ENCODE measurements around the gene GIT1.

Gene GIT1

DNA sequence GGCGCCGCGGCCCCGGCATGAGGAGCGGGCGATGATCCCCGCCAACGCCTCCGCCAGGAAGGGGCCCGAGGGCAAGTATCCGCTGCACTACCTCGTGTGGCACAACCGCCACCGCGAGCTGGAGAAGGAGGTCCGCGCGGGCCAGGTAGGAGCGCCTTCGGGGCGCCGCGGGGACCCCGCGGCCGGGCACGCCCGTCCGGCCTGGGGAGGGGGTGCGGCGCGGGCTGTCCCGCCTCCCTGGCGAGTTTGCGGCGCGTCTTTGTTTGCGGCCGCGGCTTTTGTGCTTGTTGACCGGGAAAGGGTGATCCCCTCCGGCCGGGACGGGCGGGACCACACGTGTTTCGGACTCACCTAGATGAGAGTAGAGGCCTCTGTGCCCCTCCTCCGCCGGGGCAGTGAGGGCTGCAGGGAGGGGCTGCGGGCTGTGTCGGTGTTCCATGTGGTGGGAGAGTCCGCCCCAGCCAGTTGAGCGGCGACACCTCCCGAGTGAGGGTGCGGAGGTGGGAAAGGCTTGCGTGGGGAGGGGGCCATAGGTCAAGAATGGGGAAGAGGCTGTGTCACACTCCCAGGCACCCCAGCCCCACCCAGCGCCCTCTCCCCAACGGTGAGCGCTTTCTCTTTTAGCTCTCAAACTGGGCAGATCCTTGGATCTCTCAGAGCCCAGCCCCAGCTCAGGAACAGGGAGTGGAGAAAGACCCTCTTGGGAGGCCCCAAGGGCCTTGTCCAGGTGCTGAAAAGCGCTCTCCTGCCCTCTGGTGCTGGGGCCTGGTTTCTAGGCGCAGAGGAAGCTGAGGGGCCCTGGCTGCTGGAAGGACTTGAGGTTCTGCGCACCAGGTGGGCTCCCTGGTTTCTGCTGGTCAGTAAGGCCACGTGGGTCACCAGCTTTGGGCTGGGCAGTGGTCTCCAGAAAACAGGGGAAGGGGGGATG, 4.4 kb upstream of the GIT1 start:
- DNase-seq (ENCODE audit: extremely low read depth in 1 of 2, low read depth in 1 of 2): no peak

DNA sequence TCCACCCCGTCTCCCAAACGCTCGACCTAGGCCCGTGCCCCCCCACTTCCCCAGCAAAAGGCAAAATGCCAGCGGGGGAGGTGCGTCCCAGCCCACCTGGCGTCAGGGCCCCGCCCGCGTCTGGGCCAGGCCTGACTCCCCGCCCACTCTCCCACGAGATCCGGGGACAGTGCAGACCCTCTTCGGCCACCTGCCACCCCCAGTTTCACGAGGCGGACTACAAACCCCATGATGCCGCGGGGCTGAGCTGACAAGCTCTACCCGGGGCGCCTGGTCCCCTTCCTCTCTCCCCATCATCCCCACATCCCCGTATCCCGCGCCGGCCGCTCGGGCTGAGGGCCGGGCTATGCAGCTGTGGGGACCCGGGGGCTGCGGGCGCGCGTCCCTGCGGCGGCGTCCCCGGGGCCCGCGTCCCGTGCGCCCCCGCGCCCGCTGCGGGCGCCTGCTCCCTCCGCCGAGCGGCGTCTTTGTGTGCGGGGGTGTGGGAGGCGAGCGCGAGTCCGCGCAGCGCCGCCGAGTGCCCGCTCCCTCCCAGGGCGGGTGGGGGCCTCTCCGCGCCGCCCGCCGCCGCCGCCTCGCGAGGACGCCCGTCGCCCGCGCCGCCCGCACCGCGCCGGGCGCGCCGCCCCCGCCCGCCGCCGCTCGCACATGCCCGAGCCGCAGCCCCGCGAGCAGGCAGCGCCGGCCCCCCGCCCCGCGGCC, 3.6 kb upstream of the GIT1 start, which contains the start of gene ANKRD13B:
Gene ANKRD13B (plus strand): TSS at position 283 of the 702 bp plus-strand sequence. CDS start 490 bp downstream, outside the sequence.
- no peak for DNase-seq (ENCODE audit: extremely low read depth in 1 of 2, low read depth in 1 of 2)

DNA sequence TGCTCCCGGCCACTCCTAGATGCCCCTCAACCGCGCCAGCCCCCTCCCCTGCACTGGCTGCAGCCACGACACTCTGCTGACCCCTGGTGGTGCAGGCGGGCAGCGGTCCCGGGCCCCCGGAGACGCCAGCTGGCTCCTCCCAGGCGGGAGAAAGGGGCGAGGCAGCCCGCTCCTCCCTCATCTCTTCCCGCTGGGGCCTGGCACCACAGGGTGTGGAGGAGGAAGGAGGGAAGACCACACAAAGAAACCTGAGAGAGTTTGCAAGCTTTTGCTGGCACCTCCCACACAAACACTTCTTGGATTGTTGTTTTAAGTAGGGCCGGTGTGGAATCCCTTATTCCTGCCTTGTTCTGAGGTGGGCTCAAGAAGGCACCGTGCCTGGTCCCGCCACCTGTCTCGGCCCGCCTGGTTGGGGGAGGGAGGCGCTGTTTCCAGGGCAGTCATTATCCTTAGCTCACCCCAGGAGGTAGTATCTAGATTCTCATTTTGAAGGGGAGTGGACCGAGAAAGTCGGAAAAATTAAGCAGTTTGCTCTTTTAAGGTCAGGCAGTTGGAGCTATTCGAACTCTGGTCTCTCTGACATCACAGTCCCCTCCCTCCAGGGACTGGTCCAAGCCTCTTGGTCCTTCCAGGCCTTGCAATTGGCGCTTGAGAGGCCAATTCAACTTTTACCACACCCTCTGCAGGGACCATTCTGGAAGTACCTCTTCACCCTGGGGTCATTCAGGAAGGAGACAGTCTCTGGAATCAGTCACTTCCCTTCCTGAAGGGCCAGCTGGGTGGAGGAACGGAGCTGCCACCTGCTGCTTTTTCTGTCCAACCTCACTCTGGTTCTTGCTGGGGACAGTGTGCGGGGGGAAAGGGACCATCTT, 2.5 kb upstream of the GIT1 start:
- peak in 1 of 2 donors; percentile 75 for DNase-seq (ENCODE audit: extremely low read depth in 1 of 2, low read depth in 1 of 2)

DNA sequence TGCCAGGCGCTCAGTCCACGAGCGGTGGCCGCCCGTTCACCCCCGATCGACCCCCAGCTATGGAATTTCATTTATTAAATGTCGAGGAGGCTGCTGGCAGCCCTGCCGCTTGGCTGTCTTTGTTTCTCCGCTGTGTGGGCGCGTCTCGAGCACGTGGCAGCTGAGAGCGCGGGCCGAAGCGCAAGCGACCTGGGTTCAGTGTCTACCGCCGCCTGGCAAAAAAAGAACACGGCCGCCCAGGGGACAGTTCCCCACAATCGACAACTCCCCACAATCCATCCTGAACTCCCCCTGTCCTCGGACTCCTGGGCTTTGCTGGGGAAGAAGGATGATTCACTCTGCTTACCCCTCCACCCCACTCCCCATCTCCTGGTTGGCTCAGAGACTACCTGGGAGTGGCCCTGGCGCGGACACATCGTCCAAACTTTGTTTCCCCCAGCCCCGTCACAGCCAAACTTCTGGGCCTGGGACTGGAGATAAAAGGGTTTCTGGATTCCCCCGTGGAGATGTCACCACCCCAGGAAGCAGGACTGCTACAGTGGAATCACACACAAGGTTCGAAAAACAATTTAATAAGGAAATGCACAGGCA, 1.8 kb upstream of the GIT1 start:
- no peak for DNase-seq (ENCODE audit: extremely low read depth in 1 of 2, low read depth in 1 of 2)

DNA sequence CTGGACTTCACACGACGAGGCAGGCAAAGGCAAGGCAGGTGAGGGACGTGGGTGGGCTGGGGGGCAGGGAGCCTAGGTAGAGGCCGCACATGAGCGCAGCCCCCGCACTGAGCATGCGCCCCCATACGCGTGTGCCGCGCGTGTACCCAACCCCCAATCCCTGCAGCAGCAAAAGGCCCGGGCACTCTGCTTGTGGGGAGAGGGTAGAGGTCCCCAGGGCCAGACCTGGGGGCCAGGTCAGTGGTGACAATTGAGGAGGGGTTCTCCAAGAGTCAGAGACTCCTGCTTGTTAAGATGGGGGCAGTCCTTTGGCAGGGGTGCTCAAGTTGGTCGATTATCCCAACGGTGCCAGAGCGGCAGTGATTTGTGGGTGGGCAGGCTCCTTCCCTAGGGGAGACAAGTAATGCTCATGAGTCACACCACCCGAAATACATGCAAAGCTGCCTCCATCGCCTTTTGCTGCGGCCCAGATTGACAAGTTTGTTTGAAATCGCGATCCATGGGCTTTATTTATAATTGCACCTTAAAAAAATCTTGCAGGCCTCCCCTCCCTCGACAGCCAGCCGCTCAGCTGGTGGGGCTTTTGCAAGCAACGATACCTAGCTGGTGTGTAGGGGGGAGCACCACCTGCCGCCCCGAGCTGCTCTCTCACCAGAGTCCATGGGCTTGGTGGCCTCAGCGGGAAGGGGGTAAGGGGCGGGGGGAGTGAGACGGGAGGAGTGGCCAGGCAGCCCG, 1.1 kb upstream of the GIT1 start:
- no peak for DNase-seq (ENCODE audit: extremely low read depth in 1 of 2, low read depth in 1 of 2)

DNA sequence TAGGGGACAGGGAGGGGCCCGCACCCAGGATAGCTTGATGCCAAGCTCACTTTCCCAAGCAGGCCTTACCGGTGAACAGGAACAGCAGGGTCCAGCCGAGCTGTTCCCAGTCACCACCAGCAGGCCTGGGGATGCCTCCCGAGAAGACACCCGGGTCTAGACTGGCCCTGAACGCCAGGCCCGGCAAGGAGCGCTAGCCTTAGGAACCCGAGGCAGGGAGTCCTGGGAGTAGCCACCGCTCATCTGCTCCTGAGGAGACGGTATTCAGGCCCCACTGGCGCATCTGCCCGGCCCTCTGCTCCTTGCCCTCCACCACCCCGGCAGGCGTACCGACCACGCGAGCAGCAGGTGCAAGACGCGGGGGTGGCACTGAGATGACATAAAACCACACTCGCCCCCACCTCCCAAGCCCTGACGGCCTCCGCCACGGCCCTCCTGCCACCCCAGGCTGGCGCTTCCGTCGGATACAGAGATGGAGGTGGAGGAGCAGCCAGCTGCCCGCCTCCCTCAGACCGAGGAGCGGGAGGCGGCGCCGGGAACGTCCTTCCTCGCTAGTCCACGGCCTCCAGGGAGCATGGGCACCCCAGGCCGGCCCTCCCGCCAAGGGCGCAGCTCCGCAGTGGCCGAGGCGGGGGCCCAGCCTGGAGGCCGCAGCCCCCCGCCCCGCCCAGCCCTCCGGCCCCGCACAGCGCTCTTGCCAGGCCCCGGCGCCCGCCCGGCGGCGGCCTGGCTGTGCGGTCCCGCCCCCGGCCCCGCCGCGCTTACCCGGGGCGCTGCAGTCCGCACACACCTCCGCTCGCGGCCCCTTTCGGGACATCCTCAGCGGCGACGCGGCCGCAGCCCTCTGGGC, 661 bp downstream of the GIT1 start:
- DNase-seq (ENCODE audit: extremely low read depth in 1 of 2, low read depth in 1 of 2): no peak

DNA sequence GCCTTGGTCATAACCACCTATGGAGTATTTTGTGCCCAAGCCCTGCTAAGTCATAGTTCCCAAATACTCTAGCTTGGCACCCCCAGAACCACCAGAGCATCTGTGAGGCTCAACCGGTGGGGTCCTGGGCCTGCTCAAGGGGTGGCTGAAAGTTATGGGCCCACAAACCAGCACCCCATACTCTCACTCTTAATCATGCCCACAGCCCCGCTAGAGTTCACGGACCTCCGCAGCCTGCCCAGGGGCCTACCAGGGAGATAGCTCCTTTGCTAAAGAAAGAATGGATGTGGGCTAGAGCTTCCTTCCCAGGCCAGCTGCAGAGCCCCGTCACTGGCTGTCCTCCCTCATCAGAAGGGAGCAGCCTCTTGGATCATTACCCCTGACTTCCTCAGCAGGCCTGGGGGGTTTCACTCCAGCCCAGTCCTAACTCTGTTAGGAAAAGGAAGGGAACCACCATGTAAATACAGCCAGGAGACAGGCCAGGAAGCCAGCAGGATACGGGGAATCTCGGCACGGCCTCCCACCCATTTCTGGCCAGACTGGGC, 1.4 kb downstream of the GIT1 start:
- no peak for DNase-seq (ENCODE audit: extremely low read depth in 1 of 2, low read depth in 1 of 2)

DNA sequence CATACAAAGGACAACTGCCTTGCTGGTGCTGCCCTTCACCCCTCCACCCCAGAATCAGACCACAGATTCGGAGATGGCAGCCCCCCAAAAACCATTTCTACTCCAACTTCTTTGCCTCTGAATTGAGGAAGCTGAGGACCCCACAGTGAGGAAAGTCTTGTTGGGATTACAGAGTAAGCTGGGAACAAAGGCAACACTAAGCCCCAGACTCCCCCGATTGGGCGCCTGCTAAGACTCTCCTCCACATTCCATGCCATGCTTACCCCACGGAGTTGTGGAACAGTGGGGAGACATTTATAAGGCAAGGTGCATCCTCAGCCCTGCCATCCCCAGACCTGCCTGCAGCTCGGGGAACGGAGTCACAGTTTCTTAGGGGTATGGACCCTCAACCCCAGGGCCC, 1.9 kb downstream of the GIT1 start:
- DNase-seq (ENCODE audit: extremely low read depth in 1 of 2, low read depth in 1 of 2): no peak

DNA sequence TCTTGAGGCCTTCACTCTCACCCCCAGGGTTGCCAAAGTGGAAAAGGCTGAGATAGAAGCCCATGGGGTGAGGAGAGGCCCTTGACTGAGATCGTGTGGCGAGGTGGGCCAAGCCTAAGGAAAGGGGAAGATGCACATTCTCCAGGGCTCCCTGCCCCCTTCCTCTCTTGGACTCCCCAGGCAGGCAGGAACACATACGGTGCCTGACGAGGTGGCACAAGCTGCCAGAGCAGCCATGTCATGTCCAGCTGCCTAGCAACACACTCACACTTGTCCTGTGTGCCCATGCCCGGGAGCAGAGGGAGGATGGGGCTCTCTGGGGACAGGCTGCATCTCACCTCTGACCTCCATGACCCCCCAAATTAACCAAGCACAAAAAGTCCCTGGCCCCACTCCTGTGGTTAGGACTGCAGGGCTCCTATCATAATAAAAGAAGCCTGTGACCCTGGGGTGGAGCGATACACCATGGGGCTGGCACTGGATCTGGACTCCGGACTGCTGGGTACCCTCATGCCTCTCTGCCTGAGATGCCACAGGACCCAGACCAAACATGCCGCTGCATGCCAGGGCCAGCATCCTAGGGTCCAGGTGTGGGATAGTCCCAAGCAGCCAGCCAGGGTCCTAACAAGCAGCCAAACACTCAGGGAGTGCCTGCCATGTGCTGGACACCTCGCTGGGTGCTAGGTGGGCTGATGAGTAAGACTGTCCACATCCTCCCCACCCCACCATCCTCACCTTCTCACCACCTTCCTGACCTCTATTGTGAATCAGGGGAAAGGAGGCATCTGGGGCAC, 2.6 kb downstream of the GIT1 start:
- DNase-seq (ENCODE audit: extremely low read depth in 1 of 2, low read depth in 1 of 2): no peak

DNA sequence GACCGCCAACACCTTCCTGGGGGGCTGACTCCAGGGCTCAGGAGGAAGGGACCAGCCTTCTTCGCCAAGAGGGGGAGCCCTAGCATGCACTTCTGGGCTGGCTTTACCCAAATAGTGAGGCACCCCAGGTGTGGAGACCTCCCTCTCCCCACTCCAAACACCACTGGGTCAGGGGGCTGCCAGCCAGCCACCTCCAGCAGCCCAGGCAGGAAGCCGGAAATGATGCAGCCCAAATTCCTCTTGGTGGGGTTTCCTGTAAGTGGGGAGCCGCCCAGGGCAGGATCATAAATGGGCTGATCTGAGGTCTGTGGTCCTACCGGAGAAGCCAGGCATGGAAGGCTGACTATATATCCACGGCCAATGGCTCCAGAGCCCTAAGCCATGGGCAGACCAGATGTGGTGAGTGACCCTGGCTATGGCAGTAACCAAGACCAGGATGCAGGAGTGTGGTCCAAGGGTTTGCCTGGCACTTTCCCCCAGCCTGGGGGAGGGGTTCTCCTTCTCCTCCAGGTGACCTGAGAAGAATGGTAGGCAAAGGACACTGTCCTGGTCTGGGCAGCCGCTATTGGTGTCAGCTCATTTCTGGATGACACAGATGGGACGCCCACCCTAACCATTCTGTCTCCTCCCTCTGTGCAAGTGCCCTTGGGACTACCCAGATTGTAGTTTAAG, 4.2 kb downstream of the GIT1 start:
- no peak for DNase-seq (ENCODE audit: extremely low read depth in 1 of 2, low read depth in 1 of 2)

DNA sequence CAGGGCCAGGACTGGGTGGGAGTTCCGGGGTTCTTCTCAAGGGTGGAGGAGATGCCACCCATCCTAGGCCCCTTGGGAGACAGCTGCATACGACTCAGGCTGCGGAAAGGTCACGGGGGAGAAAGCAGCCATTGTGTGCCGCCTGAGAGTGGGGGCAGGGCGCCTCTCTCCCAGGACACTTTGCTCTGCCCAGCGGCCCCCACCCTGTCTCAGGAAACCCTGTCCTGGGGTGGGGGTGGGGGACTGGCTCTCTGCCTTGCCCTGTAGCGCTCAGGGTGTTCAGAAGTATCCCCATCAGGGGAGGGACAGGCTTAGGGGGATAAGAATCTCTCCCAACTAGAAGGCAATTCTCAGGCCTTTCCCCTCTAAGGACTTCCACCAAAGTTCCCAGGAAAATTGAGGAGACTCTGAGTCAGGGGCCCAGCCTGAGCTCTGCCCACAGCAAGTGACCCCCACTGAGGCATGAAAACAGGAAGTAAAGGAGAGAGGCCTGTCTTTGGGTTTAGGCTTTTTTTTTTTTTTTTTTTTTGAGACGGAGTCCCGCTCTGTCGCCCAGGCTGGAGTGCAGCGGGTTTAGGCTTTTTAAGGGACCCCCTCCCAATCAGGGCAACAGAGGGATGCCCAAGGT, 4.9 kb downstream of the GIT1 start:
- DNase-seq (ENCODE audit: extremely low read depth in 1 of 2, low read depth in 1 of 2): no peak

DNA sequence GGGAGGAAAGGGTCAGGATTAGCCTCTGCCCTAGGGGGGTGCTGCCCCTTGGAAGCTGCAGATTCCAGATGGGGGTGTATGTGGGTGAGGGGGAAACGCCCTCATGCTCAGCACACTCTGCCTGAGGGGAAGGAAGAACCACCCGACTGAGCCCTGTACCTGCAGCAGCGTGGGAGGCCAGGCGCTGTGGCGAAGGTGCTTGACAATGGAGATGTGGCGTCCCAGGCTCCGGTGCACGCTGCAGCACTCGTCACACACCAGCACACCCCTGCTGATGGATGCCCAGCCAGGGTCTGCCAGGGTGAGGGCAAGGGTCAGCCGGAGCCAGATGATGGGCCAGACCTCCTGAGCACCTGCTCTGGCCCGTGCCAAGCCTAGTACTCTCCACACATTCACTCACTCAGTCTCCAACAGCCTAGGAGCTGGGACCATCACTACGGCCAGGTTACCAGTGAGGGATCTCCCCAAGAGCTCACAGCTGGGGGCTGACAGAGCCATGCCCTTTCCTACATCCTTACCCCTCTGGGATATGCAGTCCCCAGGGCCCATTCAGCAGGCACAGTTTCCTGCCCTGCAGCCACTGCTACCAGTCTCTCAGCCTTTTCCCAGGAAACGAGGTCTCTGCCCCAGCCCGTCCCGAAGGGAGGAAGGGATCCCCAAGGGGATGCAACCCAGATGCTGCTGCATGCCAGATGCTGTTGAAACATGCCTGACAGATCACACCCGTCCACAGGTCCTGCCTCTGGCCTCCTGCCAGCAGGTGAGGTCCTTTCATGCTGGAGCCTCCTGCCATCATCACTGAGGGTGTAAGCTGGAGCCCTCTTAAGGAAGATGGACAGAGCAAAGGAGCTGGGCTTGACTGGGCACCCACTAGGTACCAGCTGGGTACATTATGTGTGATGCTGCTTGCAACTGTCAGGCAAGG, 5.9 kb downstream of the GIT1 start:
- DNase-seq (ENCODE audit: extremely low read depth in 1 of 2, low read depth in 1 of 2): no peak

DNA sequence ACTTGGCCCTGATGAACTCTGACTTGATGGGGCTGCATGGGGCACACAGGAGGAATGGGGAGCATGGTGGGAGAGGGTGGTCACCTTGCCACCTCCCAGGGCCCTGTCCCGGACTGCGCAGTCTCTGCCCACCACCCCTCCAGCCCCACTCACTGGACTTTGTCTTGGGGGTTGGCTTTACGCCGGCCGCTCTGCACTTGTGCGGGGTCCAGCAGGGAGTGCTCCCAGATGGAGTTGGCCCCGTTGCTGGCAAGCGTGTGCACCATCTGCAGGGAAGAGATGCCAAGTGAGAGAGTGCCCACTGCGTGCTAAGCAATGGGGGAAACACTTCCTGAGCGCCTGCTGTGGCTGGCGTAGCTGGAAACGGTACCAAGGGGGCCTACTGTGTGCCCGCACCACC, 6.7 kb downstream of the GIT1 start:
- no peak for DNase-seq (ENCODE audit: extremely low read depth in 1 of 2, low read depth in 1 of 2)

DNA sequence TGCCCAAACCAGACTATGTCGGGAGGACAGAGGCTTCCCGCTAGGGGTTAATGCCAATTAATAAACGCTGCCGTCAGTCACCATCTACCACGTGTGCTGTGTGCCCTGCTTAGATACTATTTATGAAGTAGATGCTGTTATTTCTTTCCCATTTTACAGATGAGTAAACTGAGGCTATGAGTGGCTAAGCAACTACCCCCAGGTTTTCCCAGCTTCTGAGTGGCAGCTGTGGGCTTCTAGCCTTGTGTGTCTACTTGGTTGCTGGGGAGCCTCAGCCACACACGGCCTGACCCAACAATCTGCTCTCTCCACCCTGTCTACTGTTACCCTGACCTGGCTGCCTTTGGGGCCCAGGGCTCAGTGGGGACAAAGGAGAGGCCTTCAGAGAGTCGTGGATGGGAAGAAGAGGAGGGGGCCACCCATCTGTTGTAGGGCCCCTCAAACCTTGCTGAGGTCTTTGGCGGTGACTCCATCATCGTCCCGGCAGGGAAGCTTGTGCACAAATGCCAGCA, 7.1 kb downstream of the GIT1 start:
- DNase-seq (ENCODE audit: extremely low read depth in 1 of 2, low read depth in 1 of 2): no peak

DNA sequence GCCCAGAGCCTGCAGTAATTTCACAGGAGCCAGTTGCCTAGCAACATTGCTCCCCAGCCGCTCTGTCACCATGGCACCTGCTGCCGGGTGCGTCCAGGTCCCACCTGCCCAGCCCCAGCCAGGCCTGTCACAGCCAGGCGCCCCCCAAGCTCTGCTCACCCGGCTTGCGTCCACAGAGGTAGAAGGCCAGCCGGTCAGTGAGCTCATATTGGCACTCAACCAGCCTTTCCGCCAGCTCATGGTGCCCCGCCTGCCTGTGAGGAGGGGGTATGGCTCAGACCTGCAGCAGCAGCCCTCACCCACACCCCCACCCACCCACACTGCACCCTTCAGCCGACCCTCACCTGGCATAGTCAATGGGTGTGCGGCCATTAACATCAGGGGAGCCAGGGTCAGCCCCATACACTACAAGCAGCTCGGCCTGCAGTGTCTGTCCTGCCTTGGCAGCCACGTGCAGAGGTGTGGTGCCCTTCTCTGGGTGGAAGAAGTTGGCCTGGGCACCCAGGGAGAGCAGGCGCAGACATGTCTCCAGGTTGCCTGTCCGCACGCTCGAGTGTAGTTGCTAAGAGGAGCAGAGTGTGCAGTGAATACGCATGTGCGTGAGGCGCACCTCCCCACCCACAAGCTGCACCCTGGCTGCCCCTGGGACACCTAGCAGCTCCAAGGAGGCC, 7.7 kb downstream of the GIT1 start:
- DNase-seq (ENCODE audit: extremely low read depth in 1 of 2, low read depth in 1 of 2): no peak

All from stimulated activated CD8-positive, alpha-beta memory T cell treated with anti-CD3 and anti-CD28 coated beads, Interleukin-7, amount 100 ng/mL, for 48 hours (primary cell).